GM12875 (cell line): ENCODE results near the gene TXNL4B.

Source experiments
- H3K4me3 ChIP-seq: one replicate; pipeline ENCODE4 v1.5.1; 2011; ENCODE audit warnings: low read depth, low read length, control low read depth
- CTCF ChIP-seq: IDR thresholded peaks from 2 replicates; pipeline ENCODE4 v1.5.1; 2011; ENCODE audit warnings: low read depth, mild to moderate bottlenecking, control low read depth, inconsistent platforms, low read length, moderate library complexity, borderline replicate concordance; ENCODE audit not compliant: insufficient read depth

The TXNL4B gene

GRCh38 chr16:72124148-72124547, 30.7 kb upstream of the TXNL4B start:
- TF ChIP-seq CTCF, result no peak
- no peak overlapping the region for H3K4me3 ChIP-seq

- TF ChIP-seq CTCF, result no peak
- no peak overlapping the region for H3K4me3 ChIP-seq
Measured at GRCh38 chr16:72123426-72123825, 30.0 kb upstream of the TXNL4B start.

- TF ChIP-seq CTCF, result no peak
- H3K4me3 ChIP-seq, result no peak overlapping the region
Measured at GRCh38 chr16:72122916-72123315, 29.5 kb upstream of the TXNL4B start.

- H3K4me3 ChIP-seq, result no peak overlapping the region
- no peak for TF ChIP-seq CTCF
Measured at GRCh38 chr16:72122308-72122707, 28.9 kb upstream of the TXNL4B start.

- H3K4me3 ChIP-seq, result no peak overlapping the region
- TF ChIP-seq CTCF, result no peak
Measured at GRCh38 chr16:72120026-72120425, 26.6 kb upstream of the TXNL4B start.

GRCh38 chr16:72113616-72113945, 20.2 kb upstream of the TXNL4B start:
- no peak for TF ChIP-seq CTCF
- no peak overlapping the region for H3K4me3 ChIP-seq

GRCh38 chr16:72112906-72113615, 19.6 kb upstream of the TXNL4B start:
- TF ChIP-seq CTCF, result no peak
- H3K4me3 ChIP-seq, result no peak overlapping the region
